ENCODE results near the gene KRTAP9-2.
"Not testable (repeated sequence)": the region's sequence is repeated elsewhere in the genome, so short reads cannot be mapped to it uniquely, and the experiment has no call there.

KRTAP9-2 gene

GRCh38 chr17:41237116-41237515 lies 10.7 kb downstream of the KRTAP9-2 start:
- not testable (repeated sequence) for DNase-seq

- DNase-seq = not testable (repeated sequence)
These were observed 11.5 kb downstream of the KRTAP9-2 start, which contains the start of gene KRTAP9-8 for GRCh38 chr17:41237949-41238437. KRTAP9-8 (plus strand) TSS chr17:41237999; CDS start chr17:41238052, 53 bp downstream.

GRCh38 chr17:41246995-41247787 lies 20.7 kb downstream of the KRTAP9-2 start:
- DNase-seq = not testable (repeated sequence)

- DNase-seq = not testable (repeated sequence)
These were observed 23.3 kb downstream of the KRTAP9-2 start, which contains the start of gene KRTAP9-4 for GRCh38 chr17:41249637-41250240. KRTAP9-4 (plus strand) TSS chr17:41249687; CDS start chr17:41249721, 34 bp downstream.

GRCh38 chr17:41251261-41251660 lies 24.8 kb downstream of the KRTAP9-2 start:
- DNase-seq = no peak

GRCh38 chr17:41254861-41255260 lies 28.4 kb downstream of the KRTAP9-2 start:
- DNase-seq = no peak

- not testable (repeated sequence) for DNase-seq
These were observed 29.2 kb downstream of the KRTAP9-2 start, which contains the start of gene KRTAP9-9 for GRCh38 chr17:41255381-41256290. KRTAP9-9 (plus strand) TSS chr17:41255384.

- DNase-seq = no peak
These were observed 29.8 kb downstream of the KRTAP9-2 start for GRCh38 chr17:41256291-41256685.

GRCh38 chr17:41258406-41258805 lies 32.0 kb downstream of the KRTAP9-2 start:
- no peak for DNase-seq

GRCh38 chr17:41263212-41263611 lies 36.8 kb downstream of the KRTAP9-2 start:
- no peak for DNase-seq

GRCh38 chr17:41264599-41264998 lies 38.2 kb downstream of the KRTAP9-2 start:
- DNase-seq = no peak

GRCh38 chr17:41265078-41265477 lies 38.6 kb downstream of the KRTAP9-2 start, which contains the start of gene KRTAP9-6:
KRTAP9-6 (plus strand) TSS chr17:41265378; CDS start chr17:41265378, 0 bp downstream.
- no peak for DNase-seq

- no peak for DNase-seq
These were observed 41.3 kb downstream of the KRTAP9-2 start for GRCh38 chr17:41267711-41268110.

- DNase-seq = not testable (repeated sequence)
These were observed 44.9 kb downstream of the KRTAP9-2 start for GRCh38 chr17:41271323-41271722.

- no peak for DNase-seq
These were observed 45.4 kb downstream of the KRTAP9-2 start for GRCh38 chr17:41271858-41272257.

- not testable (repeated sequence) for DNase-seq
These were observed 49.3 kb downstream of the KRTAP9-2 start, which contains the start of gene KRTAP9-7 for GRCh38 chr17:41275648-41276190. KRTAP9-7 (plus strand) TSS chr17:41275698; CDS start chr17:41275698, 0 bp downstream.

All from NCI-H1417 (cell line).